Fibroblast of lung (primary cell): Measurements from ENCODE around the gene POGLUT3. TPM values are rescaled to one million over a fixed set of nuclear protein-coding genes. Genes with fewer than 3 reads are reported as not detected.

Experiments used
- DNase-seq, 2 donors: peaks; one replicate each; pipeline versions ENCODE4 v3.0.0 to v3.0.0-alpha.2; 2010; ENCODE audit warnings: low read depth in 2 of 2
- H2AFZ ChIP-seq: 2 replicates; pipeline ENCODE4 v1.5.1; 2012; ENCODE audit warnings: low read length, control low read depth, inconsistent platforms
- H3K27ac ChIP-seq: 2 replicates; pipeline ENCODE4 v1.5.1; 2011; ENCODE audit warnings: low read length, control low read depth; ENCODE audit not compliant: insufficient read depth
- H3K27me3 ChIP-seq: 2 replicates; pipeline ENCODE4 v1.5.1; 2011; ENCODE audit warnings: mild to moderate bottlenecking, low read length; ENCODE audit not compliant: control insufficient read depth, insufficient read depth
- H3K36me3 ChIP-seq: 2 replicates; pipeline ENCODE4 v1.5.1; 2011; ENCODE audit warnings: low read length; ENCODE audit not compliant: control insufficient read depth, insufficient read depth
- H3K4me1 ChIP-seq: 2 replicates; pipeline ENCODE4 v1.5.1; 2011; ENCODE audit warnings: low read length; ENCODE audit not compliant: control insufficient read depth, insufficient read depth; ENCODE audit errors: extremely low read depth
- H3K4me2 ChIP-seq: 2 replicates; pipeline ENCODE4 v1.5.1; 2011; ENCODE audit warnings: low read length, control low read depth; ENCODE audit not compliant: insufficient read depth; ENCODE audit errors: extremely low read depth
- H3K4me3 ChIP-seq, 4 experiments: fragments of 200-600 bp in 1 of 4; sonication (generic) in 1 of 4; replicated peaks in 1 of 4; 2 replicates each; pipeline ENCODE4 v1.5.1; 2011 to 2016; ENCODE audit warnings: low read length in 4 of 4, low read depth in 3 of 4, mild to moderate bottlenecking in 3 of 4, control low read depth in 2 of 4, inconsistent platforms in 1 of 4, mixed read lengths in 1 of 4; ENCODE audit not compliant: insufficient read depth in 1 of 4; ENCODE audit errors: control extremely low read depth in 1 of 4
- H3K79me2 ChIP-seq: 2 replicates; pipeline ENCODE4 v1.5.1; 2012; ENCODE audit warnings: mild to moderate bottlenecking, low read length, inconsistent platforms; ENCODE audit not compliant: control insufficient read depth, insufficient read depth
- H3K9ac ChIP-seq: 2 replicates; pipeline ENCODE4 v1.5.1; 2011; ENCODE audit warnings: mild to moderate bottlenecking, low read length, control low read depth; ENCODE audit not compliant: insufficient read depth
- H3K9me3 ChIP-seq: 2 replicates; pipeline ENCODE4 v1.5.1; 2012; ENCODE audit warnings: low read depth, low read length; ENCODE audit not compliant: control insufficient read depth, insufficient read depth
- H4K20me1 ChIP-seq: 2 replicates; pipeline ENCODE4 v1.5.1; 2011; ENCODE audit warnings: low read length; ENCODE audit not compliant: control insufficient read depth, insufficient read depth; ENCODE audit errors: extremely low read depth
- EZH2 ChIP-seq: IDR thresholded peaks from 2 replicates; pipeline ENCODE4 v1.5.1; 2012; ENCODE audit warnings: low read length, control low read depth, mild to moderate bottlenecking; ENCODE audit errors: missing control alignments
- polyA plus RNA-seq, 2 donors: library from polyadenylated mRNA; depleted of rRNA in 1 of 2; stranded (reverse) in 1 of 2; unstranded in 1 of 2; fragments of >200 nt; gene quantifications; 2 replicates each; pipeline ENCODE4 v1.2.1, GENCODE V29; 2011 to 2012; ENCODE audit warnings: missing spikeins in 1 of 2
- total RNA-seq: library from RNA; depleted of rRNA; stranded (reverse); fragments of >200 nt; gene quantifications from 2 replicates; pipeline ENCODE4 v1.2.1, GENCODE V29; 2014
- TF ChIP-seq, protein P1 (sequence below), 2 donors: IDR thresholded peaks in 1 of 2; conservative IDR thresholded peaks in 1 of 2; 1 replicate in 1 of 2; 2 replicates in 1 of 2; pipeline ENCODE4 v1.5.1; 2011 to 2012; ENCODE audit warnings: low read length in 2 of 2, control low read depth in 1 of 2, inconsistent platforms in 1 of 2, low read depth in 1 of 2, mild to moderate bottlenecking in 1 of 2

POGLUT3 gene
- total and polyA plus RNA-seq, 2 donors (not counting 1 experiment from before 2014, with no cell fraction given), result 41.1 to 81.0 TPM

DNA sequence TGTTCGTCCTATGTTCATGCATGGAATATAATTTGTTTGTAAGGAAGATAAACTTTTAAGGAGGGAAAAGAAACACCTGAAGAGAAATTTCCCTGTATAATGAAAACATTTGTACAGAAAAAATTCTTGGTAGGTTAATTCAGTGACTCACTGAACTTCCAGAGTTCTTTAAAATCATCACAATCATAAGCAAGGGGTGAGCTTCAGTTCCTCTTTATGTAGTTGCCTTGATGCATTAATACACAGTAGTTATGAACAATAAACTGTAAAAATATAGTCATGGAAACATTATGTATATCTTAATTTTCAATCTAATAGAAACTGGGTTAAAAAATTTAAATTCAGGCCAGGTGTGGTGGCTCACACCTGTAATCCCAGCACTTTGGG is 29.7 kb downstream of the POGLUT3 start:
- no peaks in the 10 kb centered on the region for H4K20me1 ChIP-seq
- peak overlapping the region; percentile 83 for H3K4me2 ChIP-seq
- no peaks in the 10 kb centered on the region for H3K4me1 ChIP-seq
- no peak overlapping the region for H3K4me3 ChIP-seq
- peak overlapping the region; percentile 97 for H3K27ac ChIP-seq
- TF ChIP-seq EZH2, result no peak
- TF ChIP-seq, protein P1, sequence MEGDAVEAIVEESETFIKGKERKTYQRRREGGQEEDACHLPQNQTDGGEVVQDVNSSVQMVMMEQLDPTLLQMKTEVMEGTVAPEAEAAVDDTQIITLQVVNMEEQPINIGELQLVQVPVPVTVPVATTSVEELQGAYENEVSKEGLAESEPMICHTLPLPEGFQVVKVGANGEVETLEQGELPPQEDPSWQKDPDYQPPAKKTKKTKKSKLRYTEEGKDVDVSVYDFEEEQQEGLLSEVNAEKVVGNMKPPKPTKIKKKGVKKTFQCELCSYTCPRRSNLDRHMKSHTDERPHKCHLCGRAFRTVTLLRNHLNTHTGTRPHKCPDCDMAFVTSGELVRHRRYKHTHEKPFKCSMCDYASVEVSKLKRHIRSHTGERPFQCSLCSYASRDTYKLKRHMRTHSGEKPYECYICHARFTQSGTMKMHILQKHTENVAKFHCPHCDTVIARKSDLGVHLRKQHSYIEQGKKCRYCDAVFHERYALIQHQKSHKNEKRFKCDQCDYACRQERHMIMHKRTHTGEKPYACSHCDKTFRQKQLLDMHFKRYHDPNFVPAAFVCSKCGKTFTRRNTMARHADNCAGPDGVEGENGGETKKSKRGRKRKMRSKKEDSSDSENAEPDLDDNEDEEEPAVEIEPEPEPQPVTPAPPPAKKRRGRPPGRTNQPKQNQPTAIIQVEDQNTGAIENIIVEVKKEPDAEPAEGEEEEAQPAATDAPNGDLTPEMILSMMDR (conservative IDR thresholded peaks at IDR 0.05 in 1 of 2, IDR thresholded peaks at IDR 0.05 in 1 of 2; ENCODE audit: low read depth in 1 of 2, low read length in 2 of 2), result no peak
- H3K9ac ChIP-seq, result no peak overlapping the region
- peak overlapping the region; percentile 55 for H2AFZ ChIP-seq
- H3K9me3 ChIP-seq, result no peaks in the 10 kb centered on the region
- H3K79me2 ChIP-seq, result no peaks in the 10 kb centered on the region
- peaks cover 2% of the 10 kb centered on the region for H3K36me3 ChIP-seq
- no peaks in the 10 kb centered on the region for H3K27me3 ChIP-seq
- no peak for DNase-seq

DNA sequence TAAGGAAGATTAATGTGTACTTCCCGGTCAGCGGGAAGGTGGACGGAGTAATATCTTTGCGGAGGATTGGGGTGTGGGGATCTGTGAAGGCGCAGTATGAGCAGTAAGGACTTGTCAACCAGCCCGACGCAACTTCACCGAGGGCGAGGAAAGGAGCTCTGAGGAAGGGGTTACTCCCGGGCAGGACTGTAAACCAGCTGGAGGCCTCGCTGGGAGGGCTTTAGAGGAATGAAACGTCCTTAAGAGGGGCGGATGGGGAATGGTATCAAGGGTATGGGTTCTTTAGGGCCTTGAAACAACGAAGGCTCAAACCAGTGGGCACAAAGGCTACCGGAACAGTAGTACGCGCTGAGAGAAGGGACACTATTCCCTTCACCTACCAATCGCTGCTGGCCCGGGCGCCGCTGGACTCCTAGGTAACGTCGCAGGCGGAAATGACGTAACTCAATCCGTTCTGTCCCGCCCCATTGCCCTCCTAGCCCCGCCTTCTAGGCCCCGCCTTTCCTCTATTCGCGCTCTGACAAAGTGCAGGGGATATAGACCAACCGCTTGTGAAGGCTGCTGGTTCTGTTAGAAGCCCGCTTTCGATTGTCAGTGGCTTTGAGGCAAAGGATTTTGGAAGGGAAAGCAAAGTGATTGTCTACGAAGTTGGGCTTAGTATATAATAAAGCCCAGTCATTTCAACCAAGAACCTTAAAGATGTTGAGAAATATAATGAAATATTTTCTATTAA is 30.9 kb downstream of the POGLUT3 start, which contains the start of gene C11orf65:
Gene C11orf65 (minus strand): TSS at position 439 of the 733 bp plus-strand sequence. CDS start 5,970 bp downstream, outside the sequence.
- Histone ChIP-seq H3K4me2 (peak within 1 kb of the TSS; percentile 83), H3K9me3 (no peaks in the 10 kb centered on the region), H3K79me2 (no peaks in the 10 kb centered on the region), H3K9ac (peak within 1 kb of the TSS; percentile 80), H3K27me3 (no peaks in the 10 kb centered on the region), H3K27ac (peak within 1 kb of the TSS; percentile 97), H3K36me3 (no peaks in the 10 kb centered on the region), H4K20me1 (no peaks in the 10 kb centered on the region), H2AFZ (peak within 1 kb of the TSS; percentile 83), H3K4me3 (peak within 1 kb of the TSS; percentile 58 to 75 (median 71)), H3K4me1 (no peaks in the 10 kb centered on the region)
- TF ChIP-seq, protein P1 (conservative IDR thresholded peaks at IDR 0.05 in 1 of 2, IDR thresholded peaks at IDR 0.05 in 1 of 2; ENCODE audit: low read depth in 1 of 2, low read length in 2 of 2), result no peak
- no peak for TF ChIP-seq EZH2
- peak; percentile 95 to 97 for DNase-seq

DNA sequence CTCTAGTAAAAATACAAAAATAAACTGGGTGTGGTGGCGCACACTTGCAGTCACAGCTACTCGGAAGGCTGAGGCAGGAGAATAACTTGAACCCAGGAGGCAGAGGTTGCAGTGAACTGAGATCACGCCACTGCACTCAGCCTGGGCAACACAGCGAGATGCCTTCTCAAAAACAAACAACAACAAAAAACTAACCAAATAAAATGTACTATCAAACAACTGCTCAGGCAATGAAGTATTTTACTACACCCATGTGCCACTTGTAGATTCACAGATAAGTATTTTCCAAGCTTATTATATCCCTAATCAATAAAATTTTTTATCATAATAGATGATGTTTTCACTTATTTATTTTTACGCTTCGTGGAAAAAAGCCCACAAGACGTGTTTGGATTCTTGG is 31.8 kb downstream of the POGLUT3 start:
- Histone ChIP-seq H4K20me1 (no peaks in the 10 kb centered on the region), H3K4me2 (peak overlapping the region; percentile 9), H3K79me2 (no peaks in the 10 kb centered on the region), H3K4me1 (no peaks in the 10 kb centered on the region), H3K27me3 (no peaks in the 10 kb centered on the region), H3K9me3 (no peaks in the 10 kb centered on the region), H2AFZ (peak overlapping the region; percentile 66), H3K9ac (peak overlapping the region; percentile 28), H3K36me3 (no peaks in the 10 kb centered on the region), H3K27ac (peak overlapping the region; percentile 97), H3K4me3 (peak overlapping the region; percentile 58 to 75 (median 71))
- no peak for DNase-seq
- TF ChIP-seq EZH2, result no peak
- TF ChIP-seq, protein P1 (conservative IDR thresholded peaks at IDR 0.05 in 1 of 2, IDR thresholded peaks at IDR 0.05 in 1 of 2; ENCODE audit: low read depth in 1 of 2, low read length in 2 of 2), result no peak
